ENCODE measurements around the gene UGT1A4. TPM values are rescaled to one million over a fixed set of nuclear protein-coding genes. Genes with fewer than 3 reads are reported as not detected.
A peak's percentile ranks its signal among the peaks of the same experiment; 100 is the strongest.

The UGT1A4 gene
- total RNA-seq, 1 experiment from 2014 or later = 0.12 TPM

GRCh38 chr2:233672886-233673285, 45.6 kb upstream of the UGT1A4 start:
- no peaks in the 10 kb centered on the region for H3K9me3 ChIP-seq (ENCODE audit: control insufficient read depth in 1 of 2, insufficient read depth in 1 of 2, low read depth in 1 of 2, low read length in 2 of 2)
- H3K4me3 ChIP-seq (replicated peaks in 1 of 2; ENCODE audit: low read depth in 1 of 2, low read length in 2 of 2) = no peak overlapping the region
- no peaks in the 10 kb centered on the region for H3K4me1 ChIP-seq (ENCODE audit: control insufficient read depth in 1 of 2, insufficient read depth in 2 of 2, low read length in 2 of 2)
- no peak for DNase-seq (ENCODE audit: low read depth, low spot score)
- H3K9me2 ChIP-seq (ENCODE audit: insufficient read depth) = no peaks in the 10 kb centered on the region
- no peak for ATAC-seq
- H4K20me1 ChIP-seq (ENCODE audit: insufficient read depth) = no peaks in the 10 kb centered on the region
- TF ChIP-seq YY1 (IDR thresholded peaks at IDR 0.05; ENCODE audit: extremely low read depth, insufficient replicate concordance, low read depth, low read length) (no peak), CEBPB (IDR thresholded peaks at IDR 0.05; ENCODE audit: low read depth) (no peak), SP1 (IDR thresholded peaks at IDR 0.05; ENCODE audit: low read depth) (no peak), CBX3 (IDR thresholded peaks at IDR 0.05; ENCODE audit: low read depth) (no peak), ELF1 (IDR thresholded peaks at IDR 0.05; ENCODE audit: borderline replicate concordance, low read depth) (no peak), TCF7L2 (IDR thresholded peaks at IDR 0.05; ENCODE audit: borderline replicate concordance, extremely low read depth, insufficient read depth, insufficient read length) (no peak), JUND (IDR thresholded peaks at IDR 0.05) (no peak)
- TF ChIP-seq, protein P1, sequence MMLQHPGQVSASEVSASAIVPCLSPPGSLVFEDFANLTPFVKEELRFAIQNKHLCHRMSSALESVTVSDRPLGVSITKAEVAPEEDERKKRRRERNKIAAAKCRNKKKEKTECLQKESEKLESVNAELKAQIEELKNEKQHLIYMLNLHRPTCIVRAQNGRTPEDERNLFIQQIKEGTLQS (IDR thresholded peaks at IDR 0.05) = no peak
- H3K9ac ChIP-seq (ENCODE audit: low read length) = no peak overlapping the region
- CTCF ChIA-PET = no interaction called here
- BruUV-seq (replicated peaks) = no TSS peak
- no peak overlapping the region for H2AFZ ChIP-seq (ENCODE audit: low read depth, low read length, poor library complexity, severe bottlenecking)
- H3K36me3 ChIP-seq (ENCODE audit: control insufficient read depth in 1 of 2, insufficient read depth in 2 of 2, low read length in 2 of 2) = no peaks in the 10 kb centered on the region
- H3K27ac ChIP-seq (ENCODE audit: low read depth, low read length) = no peak overlapping the region
- H3K4me2 ChIP-seq (ENCODE audit: low read length) = no peak overlapping the region
- RAD21 ChIA-PET (ENCODE audit: low non-redundant PET in 1 of 2, low total read pairs in 2 of 2, uncharacterized antibody in 2 of 2, unreplicated experiment in 2 of 2) = no interaction called here
- intact Hi-C loops (cut with micrococcal nuclease) = no loop called here
- POLR2A ChIA-PET = no interaction called here
- H3K79me2 ChIP-seq (ENCODE audit: insufficient read depth, low read length) = no peaks in the 10 kb centered on the region
- H3K27me3 ChIP-seq (ENCODE audit: insufficient read depth, low read length) = no peaks in the 10 kb centered on the region

- no peak overlapping the region for H3K4me3 ChIP-seq (replicated peaks in 1 of 2; ENCODE audit: low read depth in 1 of 2, low read length in 2 of 2)
- H3K9ac ChIP-seq (ENCODE audit: low read length) = no peak overlapping the region
- H4K20me1 ChIP-seq (ENCODE audit: insufficient read depth) = no peaks in the 10 kb centered on the region
- H2AFZ ChIP-seq (ENCODE audit: low read depth, low read length, poor library complexity, severe bottlenecking) = peak overlapping the region; percentile 72
- no peak overlapping the region for H3K27ac ChIP-seq (ENCODE audit: low read depth, low read length)
- ChIA-PET RAD21 (ENCODE audit: low non-redundant PET in 1 of 2, low total read pairs in 2 of 2, uncharacterized antibody in 2 of 2, unreplicated experiment in 2 of 2) (no interaction called here), CTCF (no interaction called here), POLR2A (no interaction called here)
- H3K4me2 ChIP-seq (ENCODE audit: low read length) = no peak overlapping the region
- H3K9me2 ChIP-seq (ENCODE audit: insufficient read depth) = no peaks in the 10 kb centered on the region
- H3K9me3 ChIP-seq (ENCODE audit: control insufficient read depth in 1 of 2, insufficient read depth in 1 of 2, low read depth in 1 of 2, low read length in 2 of 2) = no peaks in the 10 kb centered on the region
- DNase-seq (ENCODE audit: low read depth, low spot score) = no peak
- intact Hi-C loops (cut with micrococcal nuclease) = no loop called here
- ATAC-seq = no peak
- no peaks in the 10 kb centered on the region for H3K79me2 ChIP-seq (ENCODE audit: insufficient read depth, low read length)
- no peaks in the 10 kb centered on the region for H3K36me3 ChIP-seq (ENCODE audit: control insufficient read depth in 1 of 2, insufficient read depth in 2 of 2, low read length in 2 of 2)
- peaks cover 6% of the 10 kb centered on the region; the same call in 1 of the 2 replicates for H3K27me3 ChIP-seq (ENCODE audit: insufficient read depth, low read length)
- H3K4me1 ChIP-seq (ENCODE audit: control insufficient read depth in 1 of 2, insufficient read depth in 2 of 2, low read length in 2 of 2) = no peaks in the 10 kb centered on the region
- BruUV-seq (replicated peaks) = no TSS peak
- TF ChIP-seq POLR2A (IDR thresholded peaks at IDR 0.05; ENCODE audit: borderline replicate concordance, extremely low read depth, insufficient read depth, insufficient read length) (no peak), CBX3 (IDR thresholded peaks at IDR 0.05; ENCODE audit: low read depth) (no peak), ZFX (IDR thresholded peaks at IDR 0.05) (no peak), ELF1 (IDR thresholded peaks at IDR 0.05; ENCODE audit: borderline replicate concordance, low read depth) (no peak), CEBPB (IDR thresholded peaks at IDR 0.05; ENCODE audit: low read depth) (no peak), POLR2AphosphoS5 (IDR thresholded peaks at IDR 0.05; ENCODE audit: low read depth, low read length) (no peak), MAX (IDR thresholded peaks at IDR 0.05) (no peak), TCF7L2 (IDR thresholded peaks at IDR 0.05; ENCODE audit: borderline replicate concordance, extremely low read depth, insufficient read depth, insufficient read length) (no peak), SIN3A (IDR thresholded peaks at IDR 0.05; ENCODE audit: low read depth) (no peak), YY1 (IDR thresholded peaks at IDR 0.05; ENCODE audit: extremely low read depth, insufficient replicate concordance, low read depth, low read length) (no peak), CTCF (IDR thresholded peaks at IDR 0.05 in 2 of 3, conservative IDR thresholded peaks at IDR 0.05 in 1 of 3; ENCODE audit: borderline replicate concordance in 1 of 3, insufficient read depth in 1 of 3, low read depth in 2 of 3, low read length in 2 of 3) (no peak), JUND (IDR thresholded peaks at IDR 0.05) (no peak), RAD21 (IDR thresholded peaks at IDR 0.05; ENCODE audit: low read depth) (no peak)
- TF ChIP-seq, protein P2, sequence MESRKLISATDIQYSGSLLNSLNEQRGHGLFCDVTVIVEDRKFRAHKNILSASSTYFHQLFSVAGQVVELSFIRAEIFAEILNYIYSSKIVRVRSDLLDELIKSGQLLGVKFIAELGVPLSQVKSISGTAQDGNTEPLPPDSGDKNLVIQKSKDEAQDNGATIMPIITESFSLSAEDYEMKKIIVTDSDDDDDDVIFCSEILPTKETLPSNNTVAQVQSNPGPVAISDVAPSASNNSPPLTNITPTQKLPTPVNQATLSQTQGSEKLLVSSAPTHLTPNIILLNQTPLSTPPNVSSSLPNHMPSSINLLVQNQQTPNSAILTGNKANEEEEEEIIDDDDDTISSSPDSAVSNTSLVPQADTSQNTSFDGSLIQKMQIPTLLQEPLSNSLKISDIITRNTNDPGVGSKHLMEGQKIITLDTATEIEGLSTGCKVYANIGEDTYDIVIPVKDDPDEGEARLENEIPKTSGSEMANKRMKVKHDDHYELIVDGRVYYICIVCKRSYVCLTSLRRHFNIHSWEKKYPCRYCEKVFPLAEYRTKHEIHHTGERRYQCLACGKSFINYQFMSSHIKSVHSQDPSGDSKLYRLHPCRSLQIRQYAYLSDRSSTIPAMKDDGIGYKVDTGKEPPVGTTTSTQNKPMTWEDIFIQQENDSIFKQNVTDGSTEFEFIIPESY (IDR thresholded peaks at IDR 0.05; ENCODE audit: extremely low read depth, insufficient replicate concordance, low read length) = no peak
- TF ChIP-seq, protein P1 (IDR thresholded peaks at IDR 0.05) = no peak
Observed at GRCh38 chr2:233673896-233674295, 44.6 kb upstream of the UGT1A4 start.

Data from HCT116 (cell line).